Hepatic stellate cell (primary cell): Measurements from ENCODE around the gene AP3B1.

Experiments used
- DNase-seq: peaks from one replicate; pipeline ENCODE4 v3.0.0; 2011; ENCODE audit warnings: low spot score

AP3B1 gene

GRCh38 chr5:78291687-78292086 lies 2.8 kb downstream of the AP3B1 start:
- DNase-seq: no peak

DNA sequence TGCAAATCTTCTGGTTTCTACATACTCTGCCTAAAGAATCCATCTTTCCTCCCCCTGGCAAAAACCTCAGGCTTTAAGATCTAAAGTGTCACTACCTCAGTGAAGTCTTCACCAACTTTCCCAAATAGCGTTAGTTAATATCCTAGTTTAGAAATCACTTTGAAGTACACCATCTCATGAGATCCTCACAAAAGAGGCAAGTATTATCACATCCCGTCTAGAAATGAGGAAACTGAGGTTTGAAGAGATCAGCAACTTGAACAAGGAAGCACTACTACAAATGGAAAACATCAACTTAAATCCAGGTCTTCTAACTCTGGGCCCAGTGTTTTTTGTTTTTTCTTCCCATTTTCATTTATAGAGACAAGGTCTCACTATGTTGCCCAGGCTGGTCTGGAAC lies 4.6 kb downstream of the AP3B1 start:
- no peak for DNase-seq

- no peak for DNase-seq
Observed at GRCh38 chr5:78288246-78288645, 6.3 kb downstream of the AP3B1 start.

DNA sequence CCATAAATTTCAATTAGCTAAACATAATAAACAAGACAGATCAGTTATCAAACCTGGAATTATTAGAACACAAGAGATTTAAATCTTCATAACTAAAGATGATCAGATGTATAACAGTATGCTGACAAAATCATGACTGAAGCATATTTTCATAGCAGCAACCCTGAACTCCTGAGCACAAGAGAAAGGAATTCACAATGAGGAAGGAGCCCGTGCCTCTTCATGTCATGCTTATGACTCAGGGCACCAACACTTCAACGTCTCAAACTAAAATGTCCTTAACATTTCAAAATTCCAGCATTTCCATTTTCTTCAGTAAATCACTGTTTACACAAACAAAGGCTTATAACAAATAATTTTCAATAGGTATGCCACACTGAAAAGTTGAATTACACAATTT lies 6.7 kb downstream of the AP3B1 start:
- DNase-seq: peak; percentile 71

- no peak for DNase-seq
Observed at GRCh38 chr5:78287169-78287568, 7.3 kb downstream of the AP3B1 start.

- DNase-seq: no peak
Observed at GRCh38 chr5:78286290-78286689, 8.2 kb downstream of the AP3B1 start.

DNA sequence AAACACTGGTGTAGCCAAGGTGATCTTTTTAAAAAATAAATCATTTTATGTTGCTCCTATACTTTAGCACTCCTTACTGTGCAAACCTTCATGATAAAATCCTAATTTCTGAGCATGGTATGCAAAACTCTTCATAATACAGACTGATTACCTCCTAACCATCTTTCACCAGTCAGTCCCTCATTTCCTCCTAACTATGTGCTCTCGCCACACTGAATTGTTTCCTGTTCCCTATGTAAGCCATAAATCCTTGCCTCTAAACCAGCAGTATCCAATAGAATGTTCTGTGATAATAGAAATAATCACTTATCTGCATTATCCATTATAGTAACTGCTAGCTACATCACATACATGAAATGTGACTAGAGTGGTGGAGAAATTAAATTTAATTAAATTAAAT lies 10.7 kb downstream of the AP3B1 start:
- no peak for DNase-seq

GRCh38 chr5:78283105-78283504 lies 11.4 kb downstream of the AP3B1 start:
- no peak for DNase-seq

- DNase-seq: no peak
Observed at GRCh38 chr5:78280261-78280660, 14.2 kb downstream of the AP3B1 start.

DNA sequence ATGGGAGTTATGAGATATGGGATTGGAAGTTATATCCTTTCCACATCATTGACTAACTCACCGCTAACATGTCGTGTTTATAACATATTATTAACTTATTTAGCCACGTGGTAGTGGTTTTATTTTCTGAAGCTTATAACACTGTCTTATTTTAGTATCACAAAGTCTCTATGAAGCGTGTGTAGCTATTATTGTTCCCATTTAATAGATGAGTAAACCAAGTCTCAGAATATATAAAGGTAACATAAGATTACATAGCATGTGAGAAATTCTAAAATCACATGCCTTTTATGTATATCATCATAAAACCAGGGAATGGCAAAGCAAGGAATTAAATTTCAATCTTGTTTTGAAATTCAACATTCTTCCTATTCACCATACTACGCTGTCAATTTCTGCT lies 15.3 kb downstream of the AP3B1 start:
- no peak for DNase-seq

GRCh38 chr5:78277715-78278114 lies 16.8 kb downstream of the AP3B1 start:
- DNase-seq: no peak

DNA sequence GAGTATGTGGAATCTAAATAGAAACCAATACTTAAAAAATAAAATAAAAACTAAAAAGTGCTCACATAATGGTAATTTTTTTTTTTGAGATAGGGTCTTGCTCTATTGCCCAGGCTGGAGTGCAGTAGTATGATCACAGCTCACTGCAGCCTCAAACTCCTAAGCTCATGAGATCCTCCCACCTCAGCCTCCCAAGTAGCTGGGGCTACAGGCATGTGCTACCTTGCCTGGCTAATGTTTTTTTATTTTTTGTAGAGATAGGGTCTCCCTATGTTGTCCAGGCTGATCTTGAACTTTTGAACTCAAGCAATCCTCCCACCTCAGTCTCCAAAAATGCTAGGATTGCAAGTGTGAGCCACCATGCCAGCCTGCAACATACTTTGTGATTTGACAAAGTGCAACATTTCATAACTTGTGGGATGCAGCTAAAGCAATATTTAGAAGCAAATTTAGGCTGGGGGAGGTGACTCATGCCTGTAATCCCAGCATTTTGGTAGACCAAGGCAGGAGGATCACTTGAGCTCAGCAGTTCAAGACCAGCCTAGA lies 18.4 kb downstream of the AP3B1 start:
- no peak for DNase-seq

DNA sequence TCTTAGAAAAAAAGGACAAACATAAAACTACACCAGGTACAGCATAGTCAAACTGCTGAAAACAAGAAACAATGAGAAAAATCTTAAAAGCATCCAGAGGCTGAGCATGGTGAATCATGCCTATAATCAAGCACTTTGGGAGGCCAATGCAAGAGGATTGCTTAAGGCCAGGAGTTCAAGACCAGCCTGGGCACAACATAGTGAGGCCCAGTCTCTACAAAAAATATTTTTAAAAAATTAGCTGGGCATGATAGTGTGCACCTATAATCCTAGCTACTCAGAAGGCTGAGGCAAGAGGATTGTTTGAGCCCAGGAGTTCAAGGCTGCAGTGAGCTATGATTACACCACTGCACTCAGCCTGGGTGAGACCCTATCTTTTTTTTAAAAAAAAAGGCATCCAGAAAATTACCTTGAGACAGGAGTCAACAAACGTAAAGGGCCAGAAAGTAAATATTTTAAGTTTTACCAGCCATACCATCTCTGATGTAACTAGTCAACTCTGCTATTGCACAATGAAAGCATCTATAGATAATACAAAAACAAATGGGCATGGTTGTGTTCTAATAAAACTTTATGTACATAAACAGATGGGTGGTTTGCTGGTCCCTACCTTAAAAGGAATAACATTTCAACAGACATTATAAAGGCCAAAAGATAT lies 19.8 kb downstream of the AP3B1 start:
- no peak for DNase-seq

- DNase-seq: no peak
Observed at GRCh38 chr5:78273436-78273835, 21.1 kb downstream of the AP3B1 start.

GRCh38 chr5:78271766-78272165 lies 22.7 kb downstream of the AP3B1 start:
- DNase-seq: no peak

DNA sequence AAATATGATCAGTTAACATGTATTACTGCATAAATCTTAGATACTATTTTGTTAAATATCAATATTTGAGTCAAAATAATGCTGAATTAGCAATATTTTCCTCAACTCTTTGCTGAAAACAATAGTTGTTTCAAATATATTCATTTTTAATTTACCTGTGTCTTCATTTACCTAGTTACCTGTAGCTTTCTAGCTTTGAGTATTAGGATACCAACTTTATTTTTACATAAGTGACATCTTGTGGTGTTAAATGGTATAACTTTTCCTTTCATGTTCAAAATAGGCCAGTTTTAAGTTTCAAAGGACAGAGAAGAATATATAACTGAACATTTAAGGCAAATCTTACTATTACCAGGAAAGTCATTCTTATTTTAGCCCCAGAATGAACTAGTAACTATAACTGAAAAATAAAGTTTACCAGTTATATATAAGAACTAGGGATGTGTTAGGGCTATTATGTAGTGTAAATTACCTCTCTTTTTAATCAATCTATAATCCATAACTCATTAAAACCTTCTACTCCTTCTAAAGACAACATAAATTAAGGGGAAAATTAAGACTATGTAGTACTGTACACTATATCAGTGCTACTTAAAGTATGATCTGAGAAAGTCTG lies 25.3 kb downstream of the AP3B1 start:
- DNase-seq: no peak

GRCh38 chr5:78268356-78268755 lies 26.1 kb downstream of the AP3B1 start:
- no peak for DNase-seq

- no peak for DNase-seq
Observed at GRCh38 chr5:78265163-78265562, 29.3 kb downstream of the AP3B1 start.

DNA sequence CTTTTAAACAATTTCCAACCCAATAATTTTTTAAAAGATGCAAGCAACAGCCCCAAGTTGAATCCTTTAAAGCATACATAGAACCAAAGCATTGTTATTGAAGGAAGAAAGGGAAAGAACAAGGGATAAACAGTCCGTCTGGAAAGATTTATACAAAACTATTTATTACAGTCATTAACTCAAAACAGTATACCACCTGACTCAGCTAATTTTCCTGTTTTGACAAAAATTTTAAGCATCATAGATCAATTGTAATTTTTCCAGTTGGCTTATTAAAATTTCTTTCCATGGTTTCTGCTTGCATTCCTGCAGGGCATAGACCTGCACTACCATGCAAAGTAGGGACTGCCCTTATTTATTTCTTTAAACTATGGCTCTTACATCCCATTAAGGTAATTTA lies 29.9 kb downstream of the AP3B1 start:
- no peak for DNase-seq

DNA sequence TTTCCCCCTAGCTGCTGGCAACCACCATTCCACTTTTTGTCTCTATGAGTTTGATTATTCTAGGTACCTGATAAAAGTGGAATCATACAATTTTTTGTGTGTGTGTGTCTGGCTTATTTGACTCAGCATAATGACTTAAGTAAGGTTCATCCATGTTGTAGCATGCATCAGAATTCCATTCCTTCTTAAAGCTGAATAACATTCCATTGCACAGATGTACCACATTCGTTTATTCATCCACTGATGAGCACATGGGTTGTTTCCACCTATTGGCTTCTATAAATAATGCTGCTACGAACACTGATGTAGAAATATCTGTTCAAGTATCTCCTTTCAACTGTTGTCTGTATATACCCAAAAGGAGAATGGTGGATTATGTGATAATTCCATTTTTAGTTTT lies 33.7 kb downstream of the AP3B1 start:
- DNase-seq: no peak

- no peak for DNase-seq
Observed at GRCh38 chr5:78253201-78253600, 41.3 kb downstream of the AP3B1 start.

DNA sequence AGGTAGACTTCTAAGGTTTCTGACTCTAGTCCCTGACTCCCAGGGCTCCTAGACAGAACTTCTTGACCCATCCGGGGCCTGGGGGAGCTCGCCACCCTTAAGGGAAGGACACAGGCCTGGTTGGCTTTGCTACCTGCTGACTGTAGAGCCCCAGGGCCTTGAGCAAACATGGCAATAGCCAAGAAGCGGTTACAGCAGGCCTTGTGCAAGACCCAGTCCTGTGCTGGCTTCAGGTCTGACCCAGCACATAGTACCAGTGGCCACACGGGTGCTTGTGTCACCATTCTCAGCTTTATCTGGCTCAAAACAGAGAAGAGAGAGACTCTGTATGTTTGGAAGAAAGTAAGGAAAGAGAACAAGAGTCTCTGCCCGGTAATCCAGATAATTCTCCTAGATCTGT lies 41.8 kb downstream of the AP3B1 start:
- DNase-seq: no peak

DNA sequence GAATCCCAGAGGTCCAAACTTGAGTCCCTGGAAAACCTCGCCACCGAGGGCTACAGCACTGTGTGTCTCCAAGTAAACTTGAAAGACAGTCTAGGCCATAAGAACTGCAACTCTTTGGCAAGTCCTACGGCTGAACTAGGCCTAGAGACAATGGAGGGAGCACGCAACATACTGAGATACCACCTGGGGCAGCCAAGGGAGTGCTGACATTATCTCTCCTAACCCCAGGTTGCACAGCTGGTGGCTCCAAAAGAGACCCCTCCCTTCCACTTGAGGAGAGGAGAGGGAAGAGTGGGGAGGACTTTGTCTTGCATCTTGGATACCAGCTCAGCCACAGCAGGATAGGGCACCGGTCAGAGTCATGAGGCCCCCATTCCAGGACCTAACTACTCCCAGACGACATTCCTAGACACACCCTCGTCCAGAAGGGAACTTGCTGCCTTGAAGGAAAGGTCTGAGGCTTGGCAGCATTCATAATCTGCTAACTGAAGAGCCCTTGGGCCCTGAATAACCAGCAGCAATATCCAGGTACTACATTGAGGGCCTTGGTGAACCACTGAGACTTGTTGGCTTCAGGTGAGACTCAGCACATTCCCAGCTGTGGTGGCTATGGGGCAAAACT lies 42.7 kb downstream of the AP3B1 start:
- no peak for DNase-seq

DNA sequence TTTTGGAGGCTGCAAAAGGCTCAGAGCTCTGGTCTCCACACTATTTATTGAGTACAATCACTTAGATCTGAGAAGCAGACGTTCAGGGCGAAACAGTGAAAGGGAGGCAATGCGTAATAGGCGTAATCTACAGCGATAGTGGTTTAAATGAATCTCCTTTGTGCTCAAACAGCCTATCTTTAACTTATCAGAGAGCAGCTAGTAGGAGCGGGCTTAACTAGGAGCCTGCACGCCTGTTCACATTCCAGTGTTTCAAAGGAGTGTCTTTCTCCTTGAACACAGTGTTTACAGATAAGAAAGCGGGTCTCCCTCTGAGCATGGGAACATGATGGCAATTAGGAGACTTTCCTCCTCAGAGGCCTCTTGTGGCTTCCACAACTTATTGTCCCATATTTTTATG lies 49.4 kb downstream of the AP3B1 start:
- no peak for DNase-seq
